ENCODE measurements around the gene CDH4. TPM values are rescaled to one million over a fixed set of nuclear protein-coding genes. Genes with fewer than 3 reads are reported as not detected.

CDH4 gene
- total and polyA plus RNA-seq, 2 of the 8 experiments (the other 6 are each of a cell fraction or from before 2014, with no cell fraction given): 4.3 to 7.9 TPM

- WGBS, 2 experiments (ENCODE audit: extremely low coverage in 1 of 2, insufficient coverage in 1 of 2, insufficient read length in 1 of 2, insufficient replicate concordance in 2 of 2, low coverage in 1 of 2, low lambda C conversion rate in 2 of 2, missing lambda C conversion rate in 1 of 2): 89% methylated on average over 10 of the region's 10 CpGs; no CpG with 5 or more reads in 1 of the 2 experiments
- Histone ChIP-seq H2BK12ac (ENCODE audit: low read depth, low read length) (no peak overlapping the region), H3K4ac (replicated peaks; ENCODE audit: insufficient read length, low read depth, low read length) (no peak overlapping the region), H4K91ac (replicated peaks; ENCODE audit: insufficient read length, low read length) (no peak overlapping the region), H3K23me2 (ENCODE audit: low read depth, low read length) (no peaks in the 10 kb centered on the region), H3K79me2 (ENCODE audit: control insufficient read depth in 1 of 2, insufficient read depth in 2 of 2, low read length in 2 of 2) (no peaks in the 10 kb centered on the region), H3K9ac (replicated peaks in 1 of 4; ENCODE audit: extremely low read depth in 1 of 4, low read depth in 3 of 4, low read length in 3 of 4) (no peak overlapping the region), H3K4me3 (ENCODE audit: extremely low read depth in 1 of 4, insufficient read depth in 2 of 4, low read depth in 3 of 4, low read length in 4 of 4) (no peak overlapping the region), H3K36me3 (ENCODE audit: control insufficient read depth in 2 of 4, insufficient read depth in 4 of 4, low read length in 3 of 4) (no peaks in the 10 kb centered on the region), H4K8ac (ENCODE audit: extremely low read depth, insufficient read depth, low read length) (no peak overlapping the region), H2BK120ac (replicated peaks; ENCODE audit: low read depth, low read length) (no peak overlapping the region), H4K20me1 (replicated peaks in 1 of 2; ENCODE audit: control insufficient read depth in 1 of 2, insufficient read depth in 2 of 2, low read length in 2 of 2) (peaks cover 0 to 3% of the 10 kb centered on the region in 2 experiments), H2BK5ac (ENCODE audit: low read depth, low read length) (no peak overlapping the region), H2BK15ac (ENCODE audit: low read length) (no peak overlapping the region), H3K23ac (ENCODE audit: insufficient read length) (no peak overlapping the region), H2AK5ac (ENCODE audit: low read depth, low read length) (no peak overlapping the region), H3K4me1 (replicated peaks in 1 of 4; ENCODE audit: control insufficient read depth in 3 of 4, insufficient read depth in 4 of 4, low read length in 3 of 4) (peaks cover 0 to 11% (median 3%) of the 10 kb centered on the region in 4 experiments; a peak in 4 of 7 replicates), H3K14ac (ENCODE audit: insufficient read length) (no peak overlapping the region), H4K5ac (ENCODE audit: insufficient read length, low read depth, low read length) (no peak overlapping the region), H2BK20ac (ENCODE audit: low read length) (no peak overlapping the region), H3K9me3 (ENCODE audit: insufficient read depth in 2 of 2, low read depth in 1 of 2, low read length in 1 of 2) (no peaks in the 10 kb centered on the region), H3K56ac (replicated peaks; ENCODE audit: insufficient read length, low read depth, low read length) (no peak overlapping the region), H3K4me2 (ENCODE audit: insufficient read depth in 1 of 2, low read depth in 2 of 2, low read length in 2 of 2) (no peak overlapping the region), H3K79me1 (ENCODE audit: low read depth, low read length) (no peaks in the 10 kb centered on the region), H3K18ac (ENCODE audit: extremely low read depth, low read length) (no peak overlapping the region), H3K27ac (ENCODE audit: low read depth, low read length) (no peak overlapping the region), H3K27me3 (replicated peaks in 1 of 4; ENCODE audit: control insufficient read depth in 3 of 4, extremely low read depth in 1 of 4, insufficient read depth in 3 of 4, low read length in 3 of 4) (peaks cover 0 to 2% (median 0%) of the 10 kb centered on the region in 4 experiments; a peak in 4 of 7 replicates), H2AFZ (ENCODE audit: low read length) (no peak overlapping the region)
- ChIA-PET CTCF (ENCODE audit: partially characterized antibody) (interaction anchor here (1.0 to 1.5 kb wide), 3 partner anchors 28 to 316 kb away, joined by 3 to 4 read pairs (median 3); no protein-coding TSS in a partner anchor), POLR2A (ENCODE audit: partially characterized antibody) (no interaction called here)
- peak; percentile 30; the same call in 1 of the 2 replicates for TF ChIP-seq EGR1 (IDR thresholded peaks at IDR 0.05; ENCODE audit: borderline replicate concordance, low read depth, low read length)
- no peak for TF ChIP-seq SRF (IDR thresholded peaks at IDR 0.05; ENCODE audit: low read depth, low read length)
- FAIRE-seq (no peak), DNase-seq (ENCODE audit: low read depth in 1 of 2, low spot score in 2 of 2) (no peak)
Measured at GRCh38 chr20:61558726-61559125, 306.7 kb downstream of the CDH4 start.

All from H1 (cell line).